COLO668 (cell line): ENCODE data around the gene DGKD.

ENCODE experiments used
- DNase-seq: peaks from one replicate; lab custom pipeline; 2025; ENCODE audit not compliant: unreplicated experiment; lab: John Stamatoyannopoulos, UW

DGKD gene

DNA sequence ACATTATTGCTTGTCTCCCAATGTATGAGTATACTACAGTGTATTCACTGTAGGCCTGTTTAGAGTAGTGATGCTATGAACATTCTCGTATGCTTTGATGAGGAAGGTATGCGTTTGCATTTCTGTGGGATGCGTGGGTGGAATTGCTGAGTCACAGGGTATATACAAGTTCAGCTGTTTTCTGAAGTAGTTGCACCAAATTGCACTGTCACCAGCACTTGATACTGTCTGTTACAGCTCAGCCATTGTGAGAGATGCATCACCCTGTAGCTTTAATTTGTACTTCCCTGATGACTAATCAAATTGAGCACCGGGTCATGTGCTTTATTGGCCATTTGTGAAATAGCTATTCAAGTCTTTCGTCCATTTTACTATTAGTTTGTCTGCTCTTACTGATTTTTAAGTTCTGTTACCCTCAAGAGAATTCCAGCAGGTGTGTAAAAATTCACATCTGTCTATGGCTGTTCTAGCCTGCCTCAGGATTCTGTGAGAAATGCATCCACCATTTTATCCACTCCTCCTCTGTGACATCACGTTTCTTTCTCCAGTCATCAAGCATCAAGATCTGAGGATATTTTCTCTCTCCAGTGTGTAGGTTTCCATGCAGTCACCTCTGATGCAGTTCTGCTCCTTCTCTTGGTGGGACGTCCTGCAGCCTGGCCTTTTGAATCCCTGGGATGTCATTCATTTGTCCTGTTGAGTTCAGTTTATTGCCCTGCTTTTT lies 72.5 kb downstream of the DGKD start:
- DNase-seq = no peak

DNA sequence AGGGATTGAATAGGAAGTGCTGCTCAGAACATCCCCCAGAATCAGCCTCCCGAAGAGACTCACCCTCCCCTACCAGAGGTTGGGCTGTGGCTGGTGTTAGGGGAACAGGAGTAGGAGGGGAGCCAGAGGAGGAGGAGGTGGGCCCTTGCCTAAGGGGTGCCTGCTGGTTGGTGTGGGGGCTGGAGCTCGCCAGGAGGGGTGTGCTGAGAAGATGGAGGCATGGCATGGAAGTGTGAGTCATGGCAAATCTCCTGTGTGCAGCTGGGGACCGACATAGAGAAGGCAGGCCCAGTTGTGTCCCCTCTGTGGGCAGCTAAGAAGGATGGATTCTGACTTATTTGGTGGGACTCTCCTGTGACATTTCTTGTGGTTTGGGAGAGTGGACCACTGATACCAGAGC lies 73.7 kb downstream of the DGKD start:
- no peak for DNase-seq

DNA sequence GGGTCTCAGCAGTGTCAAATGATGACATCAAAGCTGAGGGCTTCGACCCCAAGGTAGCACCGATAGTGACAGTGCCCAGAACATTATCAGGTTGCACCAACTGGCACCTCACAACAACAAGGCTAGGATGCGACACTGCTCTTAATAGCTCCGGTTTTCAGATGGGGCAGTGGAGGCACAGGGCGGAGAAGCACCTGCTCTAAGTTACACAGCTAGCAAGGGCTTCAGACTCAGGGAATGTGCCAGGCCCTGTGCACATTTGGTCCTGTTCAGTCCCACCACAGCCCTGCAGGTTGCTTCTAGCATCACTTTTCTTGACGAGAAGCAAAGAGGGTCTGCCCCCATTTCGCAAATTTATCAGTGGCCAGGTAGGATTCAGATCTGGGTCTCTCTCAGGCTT lies 74.1 kb downstream of the DGKD start:
- DNase-seq = no peak

DNA sequence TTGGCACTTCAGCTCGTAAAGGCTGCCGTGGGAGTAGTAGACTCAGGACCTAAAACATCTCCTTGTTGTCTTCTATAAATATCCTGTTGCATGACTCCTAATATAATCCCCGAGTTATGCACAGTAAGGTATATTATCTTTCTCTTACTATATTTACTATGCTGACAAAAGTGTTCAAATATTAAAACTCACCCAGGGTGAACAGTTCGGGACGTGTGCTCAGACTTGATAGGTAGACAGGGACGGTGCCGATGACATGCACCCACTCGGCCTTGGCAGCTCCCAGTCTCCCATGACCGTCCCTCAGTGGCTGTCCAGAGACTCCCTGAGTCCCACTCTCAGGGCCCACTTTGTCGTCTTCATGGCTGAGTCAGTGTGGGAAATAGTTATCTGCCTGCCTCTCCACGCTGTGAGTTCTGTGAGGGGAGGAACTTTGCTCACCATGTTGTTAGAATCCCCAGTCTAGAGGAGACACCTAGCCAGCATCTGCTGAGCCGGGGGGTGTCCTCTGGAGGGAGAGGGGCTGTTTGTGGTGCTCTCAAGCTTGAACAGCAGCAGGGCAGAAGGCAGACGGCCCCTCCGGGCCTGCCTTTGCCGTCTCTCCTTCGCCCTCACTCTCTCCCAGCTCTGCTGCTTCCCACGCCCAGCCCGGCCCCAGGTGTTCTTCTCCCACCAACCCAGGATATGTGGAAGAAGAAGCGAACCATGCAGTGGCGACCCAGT lies 75.0 kb downstream of the DGKD start:
- DNase-seq = no peak

DNA sequence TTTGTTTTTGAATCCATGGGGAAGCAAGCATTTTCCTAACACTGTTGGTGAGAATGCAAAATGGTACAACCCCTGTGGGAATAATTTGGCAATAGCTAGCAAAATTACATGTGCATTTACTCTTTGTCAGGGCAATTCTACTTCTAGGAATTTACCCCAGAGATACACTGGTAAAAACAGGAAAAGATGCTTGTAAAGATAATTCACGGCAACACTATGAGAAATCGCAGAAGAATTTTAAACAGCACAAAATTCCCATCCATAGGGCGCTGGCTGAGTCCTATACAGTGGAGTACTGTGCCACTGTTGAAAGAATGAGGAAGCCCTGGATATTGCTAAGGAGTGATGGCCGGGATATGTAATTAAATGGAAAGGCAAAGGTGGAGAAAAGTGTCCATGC lies 75.8 kb downstream of the DGKD start:
- DNase-seq = no peak

DNA sequence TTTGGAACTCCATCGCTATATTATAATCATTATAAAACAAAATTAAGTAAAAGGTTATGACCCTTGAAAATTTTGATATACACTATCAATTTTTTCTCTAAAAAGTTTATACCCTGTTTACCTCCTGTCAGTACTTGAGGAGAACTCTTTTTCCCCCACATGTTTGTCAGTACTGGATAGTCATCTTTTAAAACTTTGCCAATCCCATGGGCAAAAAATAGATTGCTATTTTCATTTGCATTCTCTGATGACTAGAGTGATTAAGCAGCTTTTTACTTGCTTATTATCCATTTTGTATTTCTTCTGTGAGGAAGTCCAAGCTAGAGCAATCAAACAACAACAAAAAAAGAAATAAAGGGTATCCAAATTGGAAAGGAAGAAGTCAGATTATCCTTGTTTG lies 76.4 kb downstream of the DGKD start:
- no peak for DNase-seq

DNA sequence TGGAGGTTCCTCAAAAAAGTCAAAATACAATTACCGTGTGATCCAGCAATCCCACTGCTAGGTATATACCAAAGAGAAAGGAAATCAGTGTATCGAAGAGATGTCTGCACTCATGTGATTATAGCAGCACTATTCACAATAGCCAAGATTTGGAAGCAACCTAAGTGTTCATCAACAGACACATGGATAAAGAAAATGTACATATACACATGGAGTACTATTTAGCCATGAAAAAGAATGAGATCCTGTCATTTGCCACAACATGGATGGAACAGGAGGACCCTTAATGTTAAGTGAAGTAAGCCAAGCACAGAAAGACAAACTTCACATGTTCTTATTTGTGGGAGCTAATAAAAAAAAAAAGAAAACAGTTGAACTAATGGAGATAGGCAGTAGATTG lies 78.7 kb downstream of the DGKD start:
- no peak for DNase-seq

DNA sequence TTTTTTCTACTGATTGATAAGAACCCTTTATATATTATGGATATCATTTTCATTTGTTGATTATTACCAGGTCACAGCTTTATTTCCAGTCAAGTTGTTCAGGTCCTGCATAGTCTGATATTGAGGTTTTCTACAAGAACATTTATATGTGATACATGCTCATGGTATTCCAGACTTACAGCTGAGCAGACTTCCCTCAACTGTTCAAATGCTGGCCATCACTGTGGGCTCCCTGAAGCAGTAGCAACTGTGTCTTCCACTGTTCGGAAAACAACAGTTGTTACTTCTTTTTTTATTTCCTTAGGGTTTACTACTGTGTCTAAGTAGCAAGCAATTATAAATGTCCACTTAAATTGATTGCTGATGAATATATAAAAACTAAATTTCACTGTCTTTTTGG lies 79.5 kb downstream of the DGKD start:
- no peak for DNase-seq

DNA sequence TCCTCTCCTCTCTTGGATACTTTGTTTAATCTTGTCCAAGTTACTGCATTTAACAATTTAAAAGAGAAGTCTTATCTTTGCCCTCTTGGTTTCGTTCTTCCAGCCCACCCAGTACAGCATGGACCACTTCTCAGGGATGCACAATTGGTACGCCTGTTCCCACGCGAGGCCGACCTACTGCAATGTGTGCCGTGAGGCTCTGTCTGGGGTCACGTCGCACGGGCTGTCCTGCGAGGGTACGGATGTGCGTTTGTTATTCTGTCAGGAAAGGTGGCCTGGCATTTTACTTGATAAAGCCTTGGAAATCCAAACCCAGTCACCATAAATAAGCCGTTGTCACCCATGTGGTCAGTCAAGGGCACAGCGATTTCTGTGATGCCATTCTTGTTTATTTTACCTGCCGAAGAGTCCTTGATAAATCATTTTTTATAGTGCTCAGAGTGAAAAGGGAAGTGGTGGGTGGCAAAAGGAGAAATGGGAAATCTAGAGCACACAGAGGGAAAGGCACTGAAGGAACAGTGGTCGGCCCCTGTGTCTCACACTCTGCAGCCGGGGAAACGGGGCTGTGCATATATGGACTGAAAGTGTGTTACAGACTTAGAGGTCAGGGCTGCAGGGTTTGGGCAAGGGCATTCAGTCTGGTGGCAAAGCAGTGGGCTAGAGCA lies 80.5 kb downstream of the DGKD start:
- DNase-seq = no peak

DNA sequence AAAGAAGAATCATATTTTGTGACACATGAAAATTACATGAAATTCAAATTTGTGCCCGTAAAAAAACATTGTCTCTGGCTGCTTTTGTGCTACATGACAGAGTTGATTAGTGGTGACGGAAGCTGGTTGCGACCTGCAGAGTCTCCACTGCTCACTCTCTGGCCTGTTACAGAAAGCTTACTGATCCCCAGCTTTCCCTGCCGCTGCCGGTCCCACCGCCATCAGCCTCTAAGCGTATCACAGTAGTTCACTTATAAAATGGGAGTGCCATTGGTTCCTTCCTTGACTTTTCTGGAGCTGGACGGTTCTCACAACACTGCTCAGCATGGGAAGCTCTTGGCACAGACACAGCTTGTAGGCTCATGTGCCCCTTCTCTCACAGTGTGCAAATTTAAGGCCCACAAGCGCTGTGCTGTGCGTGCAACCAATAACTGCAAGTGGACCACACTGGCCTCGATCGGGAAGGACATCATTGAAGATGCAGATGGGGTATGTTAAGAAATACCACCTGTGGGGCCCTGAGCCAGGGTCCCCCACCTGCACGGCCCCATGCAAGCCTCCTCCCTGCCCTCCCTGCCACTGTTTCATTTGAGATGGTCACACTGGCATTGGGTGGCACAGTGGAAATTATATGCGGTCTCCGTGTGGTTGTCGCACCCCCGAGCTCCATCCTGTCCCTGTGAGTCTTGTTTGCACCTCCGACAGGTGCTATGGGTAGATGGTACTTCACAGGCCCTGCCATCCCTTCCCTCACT lies 81.3 kb downstream of the DGKD start:
- no peak for DNase-seq

DNA sequence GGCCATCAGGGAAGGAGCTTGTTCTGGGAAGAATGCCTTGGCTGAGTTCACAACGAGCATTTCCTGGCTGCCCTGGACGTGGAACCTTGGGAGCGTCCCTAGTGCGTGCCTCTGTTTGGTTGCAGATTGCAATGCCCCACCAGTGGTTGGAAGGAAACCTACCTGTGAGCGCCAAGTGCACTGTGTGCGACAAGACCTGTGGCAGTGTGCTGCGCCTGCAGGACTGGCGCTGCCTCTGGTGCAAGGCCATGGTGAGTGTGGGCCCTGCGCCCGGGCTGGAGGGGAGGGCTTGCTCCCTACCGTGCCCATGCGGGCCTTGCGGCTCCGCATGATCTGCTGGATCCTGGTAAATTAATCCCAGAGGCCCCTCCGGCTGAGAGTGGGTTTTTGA lies 81.9 kb downstream of the DGKD start:
- no peak for DNase-seq

DNA sequence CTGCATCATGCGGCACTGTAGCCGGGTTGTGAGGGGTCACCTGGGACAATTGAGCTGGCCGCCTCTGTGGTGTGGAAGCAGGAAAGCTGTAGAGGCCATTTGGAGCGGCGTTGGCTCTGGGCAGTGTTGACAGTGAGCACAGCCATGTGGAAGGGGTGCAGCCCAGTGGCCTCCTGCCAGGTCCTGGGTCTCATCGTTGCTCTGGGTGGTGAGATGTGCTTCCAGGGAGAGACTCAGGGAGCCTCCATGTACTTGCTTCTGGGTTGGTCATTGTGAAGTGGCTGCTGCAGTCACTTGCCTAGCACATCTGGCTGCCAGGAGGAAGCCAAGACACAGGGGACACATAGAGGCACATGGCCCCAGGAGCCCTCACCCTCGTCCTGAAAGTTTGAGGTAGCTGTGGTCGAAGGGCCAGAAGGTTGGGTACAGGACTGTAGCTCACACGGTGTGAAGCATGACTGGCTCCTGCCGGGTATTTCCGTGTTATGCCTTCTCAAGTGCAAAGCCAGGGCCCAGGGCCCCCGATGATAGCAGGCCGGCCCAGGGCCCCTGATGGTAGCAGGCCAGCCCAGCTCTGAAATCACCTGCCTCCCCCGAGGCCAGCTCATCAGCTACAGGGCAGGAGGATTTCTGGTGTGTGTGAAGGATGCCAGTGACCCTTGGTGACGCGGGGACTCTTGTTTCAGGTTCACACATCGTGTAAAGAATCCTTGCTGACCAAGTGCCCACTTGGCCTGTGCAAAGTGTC lies 82.6 kb downstream of the DGKD start:
- DNase-seq = no peak

DNA sequence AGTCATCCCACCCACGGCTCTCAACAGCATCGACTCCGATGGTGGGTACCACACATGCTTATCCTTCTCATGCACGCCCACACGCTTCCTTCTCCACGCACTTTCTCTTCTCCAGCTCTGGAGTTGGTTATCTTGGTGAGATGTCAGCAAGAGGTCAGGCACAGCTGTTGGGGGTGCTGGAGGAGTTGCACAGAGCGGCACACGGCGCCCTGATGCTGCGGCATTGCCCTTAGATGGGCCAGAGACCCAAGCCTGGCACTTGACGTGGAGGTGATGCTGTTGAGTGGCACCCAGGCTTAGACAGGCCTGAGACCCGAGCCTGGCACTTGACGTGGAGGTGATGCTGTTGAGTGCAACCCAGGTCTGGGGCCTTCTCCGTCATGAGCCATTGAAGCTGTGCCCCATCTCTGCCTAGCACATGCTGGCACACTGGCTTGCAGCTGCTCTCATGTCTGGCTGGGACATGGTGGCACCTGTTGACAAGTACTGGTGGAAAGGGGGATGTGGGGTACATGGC lies 83.2 kb downstream of the DGKD start:
- no peak for DNase-seq

DNA sequence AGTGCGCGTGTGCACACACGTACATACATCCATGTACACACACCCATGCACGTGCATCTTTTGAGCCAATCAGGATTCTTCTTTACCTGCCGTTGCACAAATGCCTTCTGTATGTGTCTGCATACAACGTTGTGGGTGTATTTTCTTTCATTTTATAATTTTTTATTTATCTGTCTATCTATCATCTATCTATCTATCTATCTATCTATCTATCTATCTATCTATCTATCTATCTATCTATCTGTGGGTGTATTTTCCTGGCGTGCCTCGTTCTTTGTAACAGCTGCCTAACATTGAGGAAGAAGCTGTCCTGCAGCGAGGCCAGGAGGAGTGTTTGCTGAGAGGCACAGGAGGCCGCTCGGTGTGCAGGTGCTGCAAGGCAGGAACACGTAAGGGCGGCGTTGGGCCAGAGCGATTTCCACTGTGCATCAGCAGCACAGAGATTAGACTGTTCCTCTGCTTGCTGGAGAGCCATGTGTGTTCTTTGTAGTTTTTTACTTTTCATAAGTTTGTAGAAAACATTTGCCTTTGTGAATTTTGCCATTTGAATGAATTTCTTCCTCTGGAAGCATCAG lies 84.4 kb downstream of the DGKD start:
- DNase-seq = no peak

DNA sequence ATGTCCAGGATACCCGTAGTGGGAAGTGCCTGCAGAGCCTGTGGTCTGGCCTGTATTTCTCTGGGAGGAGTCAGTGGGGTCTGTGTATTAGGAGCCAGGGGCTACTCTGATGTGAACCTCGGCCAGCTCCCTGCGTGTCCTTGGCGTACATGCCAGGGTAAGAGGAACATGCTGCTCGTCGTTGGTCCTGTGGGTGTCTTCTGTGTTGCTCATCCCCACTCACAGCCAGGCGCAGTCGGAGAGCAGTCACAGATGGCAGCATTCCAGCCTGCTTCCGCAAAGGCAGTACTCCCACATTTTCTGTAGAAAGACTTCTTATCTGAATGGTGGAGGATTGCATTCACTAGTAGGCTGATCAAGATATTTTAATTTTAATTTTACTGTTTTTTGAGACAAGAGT lies 84.9 kb downstream of the DGKD start:
- DNase-seq = no peak

DNA sequence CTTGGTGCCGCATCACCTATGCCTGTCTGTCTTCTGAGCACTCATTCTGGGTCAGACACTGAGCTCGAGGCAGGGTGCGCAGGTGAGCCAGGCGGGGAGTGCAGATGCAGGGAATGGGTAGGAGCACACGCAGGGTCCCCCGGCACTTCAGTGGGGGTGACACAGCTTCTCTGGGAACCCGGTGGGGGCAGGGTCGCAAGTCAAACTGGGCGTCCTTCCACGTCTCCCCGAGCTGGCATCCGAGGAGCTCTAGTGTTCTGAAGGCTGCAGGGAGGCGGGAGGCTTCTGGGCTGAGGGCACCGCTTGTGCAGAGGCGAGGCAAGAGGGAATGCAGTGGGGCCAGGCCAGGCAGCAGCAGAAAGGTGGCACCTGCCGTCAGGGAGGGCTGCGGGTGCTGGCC lies 86.0 kb downstream of the DGKD start:
- DNase-seq = no peak

DNA sequence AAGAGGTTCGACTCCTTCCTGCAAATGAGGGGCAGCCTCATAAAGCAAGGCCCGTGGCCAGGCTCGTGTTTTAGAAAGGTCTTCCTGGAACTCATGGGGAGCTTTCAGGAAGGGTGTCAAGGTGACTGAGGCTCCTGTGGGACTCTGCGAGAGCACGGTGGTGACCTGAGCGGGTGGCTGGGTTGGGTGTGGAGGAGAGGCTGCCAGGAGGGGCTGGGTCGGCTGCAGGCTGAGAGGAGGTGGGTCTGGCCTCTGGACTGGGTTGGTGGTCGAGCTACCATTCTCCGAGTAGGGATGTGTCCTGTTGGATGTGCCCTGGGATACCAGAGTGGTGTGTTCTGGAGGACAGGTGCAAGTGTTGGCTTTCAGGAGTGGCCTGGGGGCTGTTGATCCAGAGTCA lies 86.4 kb downstream of the DGKD start:
- DNase-seq = no peak

DNA sequence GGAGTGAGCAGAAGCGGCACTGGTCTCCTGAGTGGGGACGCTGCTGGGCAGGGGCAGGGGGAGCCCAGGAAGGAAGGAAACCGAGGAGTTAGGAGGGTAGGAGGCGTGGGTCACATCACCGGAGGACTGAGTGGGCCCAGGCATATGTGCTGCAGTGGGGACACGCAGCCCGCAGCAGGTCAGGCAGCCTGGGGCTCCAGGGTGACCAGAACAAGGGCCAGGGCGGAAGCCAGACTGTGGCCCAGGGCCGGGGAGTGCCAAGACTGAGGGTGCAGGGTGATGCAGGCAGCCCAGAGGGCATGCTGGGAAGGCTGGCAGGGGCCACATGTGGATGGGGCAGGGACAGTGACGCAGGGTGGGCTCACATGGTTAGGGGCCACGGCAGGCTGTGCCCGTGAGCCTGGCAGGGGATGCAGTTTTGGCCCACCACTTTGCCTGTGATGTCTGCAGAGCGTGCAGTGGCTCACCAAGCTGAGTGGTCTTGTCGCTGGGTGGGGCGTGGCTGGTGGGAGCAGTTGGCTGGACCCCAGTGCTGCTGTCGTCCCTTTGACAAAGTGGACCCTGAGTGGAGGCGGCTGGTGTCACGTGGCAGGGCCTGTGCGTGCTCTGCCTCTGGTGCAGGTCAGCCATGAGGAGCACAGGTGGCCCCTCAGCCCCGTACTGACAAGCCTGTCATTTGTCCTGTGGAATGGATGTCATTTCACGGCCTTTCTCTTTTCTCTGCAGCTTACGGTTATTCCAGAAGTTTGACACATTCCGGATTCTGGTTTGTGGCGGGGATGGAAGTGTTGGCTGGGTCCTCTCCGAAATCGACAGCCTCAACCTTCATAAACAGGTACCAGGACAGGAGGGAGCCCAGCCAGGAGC lies 87.1 kb downstream of the DGKD start:
- no peak for DNase-seq

DNA sequence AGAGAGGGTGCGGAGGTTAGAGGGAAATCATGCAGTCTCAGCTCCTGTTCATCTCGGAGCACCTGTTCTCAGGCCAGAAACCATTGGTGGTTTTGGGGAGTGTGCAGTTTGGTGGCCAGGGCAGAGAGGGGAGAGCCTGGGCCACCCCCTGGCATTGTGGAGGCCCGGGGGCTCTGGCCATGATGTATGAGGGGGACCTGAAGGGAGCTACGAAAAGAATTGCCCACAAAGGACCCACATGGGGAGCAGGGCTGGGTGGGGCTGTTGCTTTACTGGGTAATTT lies 87.7 kb downstream of the DGKD start:
- DNase-seq = no peak
